Fibroblast of skin of right biceps (primary cell): ENCODE measurements around the gene SCARF2.
"Not testable (repeated sequence)": the region's sequence is repeated elsewhere in the genome, so short reads cannot be mapped to it uniquely, and the experiment has no call there.

ENCODE experiments used
- DNase-seq: peaks from one replicate; pipeline ENCODE4 v3.0.0-alpha.2; 2013

SCARF2 gene

GRCh38 chr22:20392365-20392881 lies 45.2 kb downstream of the SCARF2 start:
- not testable (repeated sequence) for DNase-seq

- DNase-seq: no peak
These were observed 46.4 kb downstream of the SCARF2 start for GRCh38 chr22:20391222-20391621.

- DNase-seq: no peak
These were observed 47.2 kb downstream of the SCARF2 start for GRCh38 chr22:20390394-20390907.

DNA sequence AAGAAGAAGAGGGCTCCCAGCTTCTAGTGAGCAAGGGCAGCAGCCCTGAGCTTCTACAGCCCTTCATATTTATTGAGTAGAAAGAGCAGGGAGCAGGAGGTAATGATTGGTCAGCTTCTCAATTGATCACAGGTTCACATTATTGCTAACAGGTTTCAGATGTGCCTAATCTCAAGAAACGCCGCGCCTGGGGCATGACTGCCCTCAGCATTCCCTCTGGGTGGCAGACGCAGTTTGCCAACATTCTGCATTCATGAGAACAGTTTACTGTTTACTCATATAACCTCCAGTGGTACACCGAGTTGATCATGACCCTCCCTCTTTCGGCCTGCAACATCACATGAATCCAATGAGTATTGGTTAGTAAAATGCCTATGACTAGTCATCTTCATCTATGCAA lies 48.3 kb downstream of the SCARF2 start:
- DNase-seq: no peak

GRCh38 chr22:20388200-20388599 lies 49.4 kb downstream of the SCARF2 start:
- no peak for DNase-seq

DNA sequence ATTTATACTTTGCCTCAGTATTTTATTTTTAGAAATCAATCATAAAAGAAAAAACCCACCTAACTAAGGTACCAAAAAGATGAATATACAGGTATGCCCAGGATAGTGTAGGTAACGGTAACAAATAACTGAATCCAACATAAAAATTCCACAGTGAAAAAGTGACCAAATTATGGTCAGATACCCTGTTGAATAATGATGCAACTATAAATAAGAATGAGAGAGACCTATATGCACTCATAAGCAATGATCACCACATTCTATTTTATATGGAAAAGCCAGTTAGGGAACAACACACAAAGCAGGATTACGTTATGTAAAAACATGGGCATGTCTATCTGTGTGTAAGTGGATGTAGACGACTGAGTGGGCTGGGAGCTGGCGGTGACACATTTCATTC lies 50.7 kb downstream of the SCARF2 start:
- no peak for DNase-seq

- no peak for DNase-seq
These were observed 51.3 kb downstream of the SCARF2 start for GRCh38 chr22:20386336-20386735.

DNA sequence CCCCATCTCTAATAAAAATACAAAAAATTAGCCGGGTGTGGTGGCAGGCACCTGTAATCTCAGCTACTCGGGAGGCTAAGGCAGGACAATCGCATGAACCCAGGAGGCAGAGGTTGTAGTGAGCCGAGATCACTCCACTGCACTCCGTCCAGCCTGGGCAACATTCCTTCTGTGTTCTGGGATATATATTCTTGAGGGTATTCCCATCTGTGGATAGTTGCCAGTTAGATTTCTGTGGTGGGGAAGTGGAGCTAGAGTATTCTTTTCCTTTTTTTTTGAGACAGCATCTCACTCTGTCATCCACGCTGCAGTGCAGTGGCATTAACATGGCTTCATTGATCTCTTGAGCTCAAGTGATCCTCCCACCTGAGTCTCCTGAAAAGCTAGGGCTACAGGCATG lies 52.8 kb downstream of the SCARF2 start:
- no peak for DNase-seq

DNA sequence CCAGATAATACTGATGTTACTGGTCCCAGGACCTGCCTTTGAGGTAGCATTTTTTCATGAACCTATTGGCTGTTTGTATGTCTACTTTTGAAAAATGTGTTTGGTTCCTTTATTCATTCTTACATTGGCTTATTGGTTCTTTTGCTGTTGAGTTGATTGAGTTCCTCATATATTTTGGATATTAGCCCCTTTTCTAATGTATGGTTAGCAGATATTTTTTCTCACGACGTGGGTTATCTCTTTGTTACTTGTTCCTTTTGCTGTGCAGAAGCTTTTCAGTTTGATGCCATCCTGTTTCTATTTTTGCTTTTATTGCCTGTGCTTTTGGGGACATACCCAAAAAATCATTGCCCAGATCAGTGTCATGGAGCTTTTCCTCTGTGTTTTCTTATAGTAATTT lies 53.5 kb downstream of the SCARF2 start:
- no peak for DNase-seq

DNA sequence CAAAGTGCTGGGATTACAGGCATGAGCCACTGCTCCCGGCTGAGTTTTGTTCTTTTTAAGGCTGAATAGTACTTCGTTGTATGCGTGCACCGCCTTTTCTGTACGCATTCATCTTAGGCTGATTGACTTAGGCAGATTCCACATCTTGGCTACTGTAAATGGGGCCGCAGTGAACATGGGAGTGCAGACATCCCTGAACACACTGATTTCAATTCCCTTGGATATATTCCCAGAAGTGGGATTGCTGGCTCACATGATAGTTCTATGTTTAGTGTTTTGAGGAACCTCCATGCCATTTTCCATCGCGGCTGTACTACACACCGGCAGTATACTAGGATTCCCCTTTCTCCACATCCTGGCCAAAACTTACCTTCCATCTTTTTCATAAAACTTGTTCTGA lies 54.1 kb downstream of the SCARF2 start:
- no peak for DNase-seq

DNA sequence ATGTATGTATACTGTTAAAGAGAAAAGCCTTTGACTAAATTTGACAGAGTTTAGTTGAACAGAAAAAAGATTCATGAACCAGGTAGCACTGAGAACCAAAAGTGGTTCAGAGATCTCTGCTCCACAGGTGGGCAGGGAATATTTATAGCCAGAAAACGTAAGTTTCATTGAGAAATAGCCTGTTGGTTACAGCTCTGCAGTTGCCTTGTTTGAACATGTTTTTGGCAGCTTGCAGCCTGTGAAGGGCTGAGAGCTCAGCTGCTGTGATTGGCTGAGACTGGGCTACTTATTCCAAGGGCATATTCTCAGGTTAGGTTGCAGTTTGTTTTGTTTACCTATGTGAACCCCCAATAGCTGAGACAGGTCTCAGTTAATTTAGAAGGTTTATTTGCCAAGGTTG lies 57.1 kb downstream of the SCARF2 start:
- no peak for DNase-seq

DNA sequence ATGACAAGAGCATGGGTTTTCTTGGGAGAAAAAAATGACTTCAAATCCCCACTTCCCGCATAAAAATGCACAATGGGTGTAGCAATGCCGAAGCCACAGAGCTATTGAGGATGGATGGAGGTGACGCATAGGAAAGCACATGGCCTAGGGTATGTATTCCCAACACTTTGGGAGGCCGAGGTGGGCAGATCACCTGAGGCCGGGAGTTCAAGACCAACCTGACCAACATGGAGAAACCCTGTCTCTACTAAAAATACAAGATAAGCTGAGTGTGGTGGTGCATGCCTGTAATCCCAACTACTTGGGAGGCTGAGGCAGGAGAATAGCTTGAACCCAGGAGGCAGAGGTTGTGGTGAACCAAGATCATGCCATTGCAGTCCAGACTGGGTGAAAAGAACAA lies 58.9 kb downstream of the SCARF2 start:
- not testable (repeated sequence) for DNase-seq

DNA sequence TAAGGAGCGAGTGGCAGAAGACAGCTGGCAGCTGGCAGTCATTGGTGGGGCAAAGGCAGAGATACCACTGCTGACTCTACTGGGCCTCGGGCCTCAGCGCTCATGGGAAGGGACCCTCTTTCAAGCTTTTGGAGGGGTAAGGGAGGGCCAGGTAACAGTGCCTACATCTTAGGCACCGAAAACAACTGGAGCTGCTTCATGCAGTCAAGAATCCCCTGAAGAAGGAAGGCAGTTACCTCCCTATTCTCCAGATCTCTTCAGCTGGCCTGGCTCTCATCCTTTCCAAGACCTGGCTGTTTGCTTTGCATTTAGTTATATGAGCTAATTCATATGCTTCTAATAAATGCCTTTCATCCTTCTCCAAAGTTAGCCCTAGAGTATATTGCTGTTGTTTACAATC lies 59.5 kb downstream of the SCARF2 start:
- DNase-seq: no peak

GRCh38 chr22:20376983-20377382 lies 60.6 kb downstream of the SCARF2 start:
- not testable (repeated sequence) for DNase-seq

DNA sequence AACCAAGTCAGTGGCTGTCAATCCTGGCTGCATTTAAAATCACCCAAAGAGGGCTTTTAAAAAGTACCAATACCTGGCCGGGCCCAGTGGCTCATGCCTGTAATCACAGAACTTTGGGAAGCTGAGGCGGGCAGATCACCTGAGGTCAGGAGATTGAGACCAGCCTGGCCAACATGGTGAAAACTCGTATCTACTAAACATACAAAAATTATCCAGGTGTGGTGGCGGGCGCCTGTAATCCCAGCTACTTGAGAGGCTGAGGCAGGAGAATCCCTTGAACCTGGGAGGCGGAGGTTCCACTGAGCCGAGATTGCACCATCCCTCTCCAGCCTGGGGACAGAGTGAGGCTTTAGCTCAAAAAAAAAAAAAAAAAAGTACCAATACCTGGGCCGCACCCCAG lies 61.3 kb downstream of the SCARF2 start:
- DNase-seq: not testable (repeated sequence)
